ENCODE data around the gene XK.

The XK gene

DNA sequence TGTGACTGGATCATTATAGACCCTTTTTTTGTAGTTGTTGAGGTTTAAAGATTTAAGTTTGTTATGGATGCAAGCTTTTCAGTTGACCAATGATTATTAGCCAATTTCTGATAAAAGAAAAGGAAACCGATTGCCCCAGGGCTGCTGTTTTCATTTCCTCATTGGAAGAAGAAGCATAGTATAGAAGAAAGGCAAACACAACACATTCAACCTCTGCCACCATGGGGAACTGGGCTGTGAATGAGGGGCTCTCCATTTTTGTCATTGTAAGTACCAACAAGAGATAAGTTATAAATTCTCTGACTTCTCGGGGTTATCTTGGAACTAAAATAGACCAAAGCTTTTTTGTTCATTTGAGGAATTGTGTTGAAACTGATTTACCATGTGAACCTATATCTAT lies 94.3 kb downstream of the XK start, which contains the start of gene CYBB:
Gene CYBB, plus strand, starts transcription at position 203 of the 400 bp plus-strand sequence. Its CDS starts 19 bp downstream, at position 222.
- TF ChIP-seq CTCF (IDR thresholded peaks at IDR 0.05), result no peak

DNA sequence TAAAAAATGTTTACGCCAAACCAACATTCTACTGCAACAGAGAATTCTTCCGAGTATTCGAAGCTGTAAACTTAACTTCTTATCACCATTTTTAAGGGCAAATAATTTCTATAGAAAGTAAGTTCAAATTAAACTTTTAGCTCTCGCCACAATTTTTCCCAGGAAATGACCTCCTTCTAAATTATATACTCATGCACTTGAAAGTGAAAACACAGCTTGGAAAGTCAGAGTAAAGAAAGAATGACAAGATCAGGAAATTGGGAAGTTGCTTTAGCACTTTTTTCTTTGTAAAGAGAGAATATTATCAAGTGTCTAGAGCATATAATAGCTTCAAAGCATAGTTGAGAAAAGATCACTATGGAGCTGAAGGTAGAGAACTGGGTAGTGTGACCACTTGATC lies 95.5 kb downstream of the XK start:
- no peak for TF ChIP-seq CTCF (IDR thresholded peaks at IDR 0.05)
